Cardiac muscle cell (in vitro differentiated cells and primary cell): Measurements from ENCODE around the gene PRRG1. TPM values are rescaled to one million over a fixed set of nuclear protein-coding genes. Genes with fewer than 3 reads are reported as not detected.
"Not testable (repeated sequence)": the region's sequence is repeated elsewhere in the genome, so short reads cannot be mapped to it uniquely, and the experiment has no call there.

Experiments
- DNase-seq, 2 donors: peaks; one replicate each; pipeline versions ENCODE4 v3.0.0 to v3.0.0-alpha.2; 2010 to 2017; ENCODE audit warnings: low read depth in 1 of 2, low spot score in 1 of 2
- H3K27ac ChIP-seq: fragments of 200-600 bp; sonication (generic); 2 replicates; pipeline ENCODE4 v1.5.1; 2016
- H3K27me3 ChIP-seq: fragments of 200-600 bp; sonication (generic); 2 replicates; pipeline ENCODE4 v1.6.0; 2016; ENCODE audit warnings: control low read depth
- H3K36me3 ChIP-seq: fragments of 200-600 bp; sonication (generic); 2 replicates; pipeline ENCODE4 v1.5.1; 2016; ENCODE audit warnings: control low read depth
- H3K4me1 ChIP-seq: fragments of 200-600 bp; sonication (generic); 2 replicates; pipeline ENCODE4 v1.8.1; 2017; ENCODE audit warnings: low read depth, mild to moderate bottlenecking, mixed run types
- H3K4me3 ChIP-seq: fragments of 200-600 bp; sonication (generic); 2 replicates; pipeline ENCODE4 v1.5.1; 2016; ENCODE audit warnings: mild to moderate bottlenecking
- H3K9me3 ChIP-seq: fragments of 200-600 bp; sonication (generic); 2 replicates; pipeline ENCODE4 v1.5.1; 2017; ENCODE audit warnings: low read depth, mild to moderate bottlenecking, control low read depth
- CTCF ChIP-seq: IDR thresholded peaks from 2 replicates; pipeline ENCODE4 v1.5.1; 2012; ENCODE audit warnings: low read depth, mild to moderate bottlenecking, low read length
- polyA plus RNA-seq: library from polyadenylated mRNA; unstranded; fragments of >200 nt; fragmentation: Nextera tagmentation; extraction: Ambion mirVana; gene quantifications from 2 replicates; pipeline ENCODE4 v1.2.1, GENCODE V29; 2016
- total RNA-seq: library from RNA; depleted of rRNA; stranded (reverse); fragments of >200 nt; gene quantifications from 2 replicates; pipeline ENCODE4 v1.2.3, GENCODE V29; 2016

The PRRG1 gene
- total and polyA plus RNA-seq, 2 experiments from 2014 or later: 10.5 to 13.4 TPM

GRCh38 chrX:37453821-37454220 lies 104.7 kb downstream of the PRRG1 start:
- Histone ChIP-seq H3K27ac (no peak overlapping the region), H3K9me3 (no peaks in the 10 kb centered on the region), H3K36me3 (no peaks in the 10 kb centered on the region), H3K27me3 (no peaks in the 10 kb centered on the region), H3K4me3 (no peak overlapping the region), H3K4me1 (no peaks in the 10 kb centered on the region)
- no peak for TF ChIP-seq CTCF
- DNase-seq: no peak

- no peaks in the 10 kb centered on the region for H3K4me1 ChIP-seq
- H3K27ac ChIP-seq: no peak overlapping the region
- H3K4me3 ChIP-seq: no peak overlapping the region
- H3K27me3 ChIP-seq: no peaks in the 10 kb centered on the region
- TF ChIP-seq CTCF: no peak
- DNase-seq: peak in 1 of 2 donors; percentile 37
- H3K9me3 ChIP-seq: no peaks in the 10 kb centered on the region
- H3K36me3 ChIP-seq: no peaks in the 10 kb centered on the region
These were observed 105.5 kb downstream of the PRRG1 start for GRCh38 chrX:37454537-37455285.

GRCh38 chrX:37455381-37455780 lies 106.2 kb downstream of the PRRG1 start:
- H3K27ac ChIP-seq: no peak overlapping the region
- H3K4me1 ChIP-seq: no peaks in the 10 kb centered on the region
- no peaks in the 10 kb centered on the region for H3K27me3 ChIP-seq
- no peak overlapping the region for H3K4me3 ChIP-seq
- no peaks in the 10 kb centered on the region for H3K9me3 ChIP-seq
- TF ChIP-seq CTCF: no peak
- H3K36me3 ChIP-seq: no peaks in the 10 kb centered on the region
- DNase-seq: no peak

GRCh38 chrX:37460285-37460684 lies 111.1 kb downstream of the PRRG1 start:
- not testable (repeated sequence) for H3K36me3 ChIP-seq, H3K27me3 ChIP-seq, H3K9me3 ChIP-seq, DNase-seq, H3K4me3 ChIP-seq, H3K4me1 ChIP-seq, H3K27ac ChIP-seq

GRCh38 chrX:37462346-37462745 lies 113.2 kb downstream of the PRRG1 start:
- Histone ChIP-seq H3K27me3 (no peaks in the 10 kb centered on the region), H3K36me3 (no peaks in the 10 kb centered on the region), H3K4me3 (no peak overlapping the region), H3K4me1 (no peaks in the 10 kb centered on the region), H3K9me3 (no peaks in the 10 kb centered on the region), H3K27ac (no peak overlapping the region)
- DNase-seq: no peak
- no peak for TF ChIP-seq CTCF

- TF ChIP-seq CTCF: no peak
These were observed 119.1 kb downstream of the PRRG1 start for GRCh38 chrX:37468124-37468739.

More at GRCh38 chrX:37468124-37468739, 119.1 kb downstream of the PRRG1 start:
- no peaks in the 10 kb centered on the region for H3K27me3 ChIP-seq
- H3K27ac ChIP-seq: no peak overlapping the region
- H3K4me3 ChIP-seq: no peak overlapping the region
- H3K4me1 ChIP-seq: no peaks in the 10 kb centered on the region
- DNase-seq: no peak
- no peaks in the 10 kb centered on the region for H3K9me3 ChIP-seq
- H3K36me3 ChIP-seq: no peaks in the 10 kb centered on the region
